Iris pigment epithelial cell (primary cell): ENCODE results near the gene PTPN7.
A peak's percentile ranks its signal among the peaks of the same experiment; 100 is the strongest.

Experiments
- DNase-seq: peaks from one replicate; pipeline ENCODE4 v3.0.0-alpha.2; 2011; ENCODE audit warnings: low read depth

Gene PTPN7

GRCh38 chr1:202106340-202107254 lies 53.8 kb downstream of the PTPN7 start:
- no peak for DNase-seq

DNA sequence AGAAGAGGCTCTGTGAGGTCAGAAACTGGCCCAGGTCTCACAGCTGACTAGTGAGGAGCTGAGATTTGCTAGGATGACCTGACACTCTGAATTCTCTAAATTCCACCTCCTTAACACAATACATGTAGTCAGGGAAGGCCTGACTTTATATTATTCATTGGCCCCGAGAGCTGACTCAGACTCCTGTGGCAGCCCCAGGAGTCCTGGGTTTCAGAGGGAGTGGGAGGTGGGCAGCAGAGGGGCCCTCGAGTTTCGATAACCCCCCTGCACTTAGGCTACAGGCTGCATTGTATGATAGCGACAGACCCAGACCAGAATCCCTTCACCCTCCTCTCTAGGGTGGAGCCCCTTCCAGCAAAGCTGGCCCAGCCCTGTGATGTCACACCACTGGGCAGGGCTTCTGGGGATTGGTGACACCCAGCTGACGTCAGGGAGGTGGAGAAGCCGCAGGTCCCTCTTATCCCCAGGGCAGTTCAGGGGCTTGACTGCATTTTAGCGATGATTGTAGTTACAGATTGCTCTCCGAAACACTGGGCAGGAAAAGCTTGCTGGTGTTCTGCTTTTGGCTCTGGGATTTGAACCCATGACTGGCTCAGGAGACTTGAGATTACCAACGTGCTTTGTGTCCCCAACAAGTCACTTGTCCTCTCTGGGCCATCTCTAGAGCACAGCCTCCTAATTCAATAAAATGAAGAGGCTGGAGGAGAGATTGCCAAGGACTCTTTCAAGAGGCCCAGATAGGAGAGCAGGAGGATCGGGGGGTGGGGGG lies 54.6 kb downstream of the PTPN7 start:
- DNase-seq: peak; percentile 64

GRCh38 chr1:202104073-202104472 lies 56.3 kb downstream of the PTPN7 start:
- DNase-seq: no peak

- DNase-seq: no peak
These were observed 59.2 kb downstream of the PTPN7 start for GRCh38 chr1:202101184-202101583.
